Measurements from ENCODE around the gene ARL3.
"Not testable (repeated sequence)": the region's sequence is repeated elsewhere in the genome, so short reads cannot be mapped to it uniquely, and the experiment has no call there.

The ARL3 gene

DNA sequence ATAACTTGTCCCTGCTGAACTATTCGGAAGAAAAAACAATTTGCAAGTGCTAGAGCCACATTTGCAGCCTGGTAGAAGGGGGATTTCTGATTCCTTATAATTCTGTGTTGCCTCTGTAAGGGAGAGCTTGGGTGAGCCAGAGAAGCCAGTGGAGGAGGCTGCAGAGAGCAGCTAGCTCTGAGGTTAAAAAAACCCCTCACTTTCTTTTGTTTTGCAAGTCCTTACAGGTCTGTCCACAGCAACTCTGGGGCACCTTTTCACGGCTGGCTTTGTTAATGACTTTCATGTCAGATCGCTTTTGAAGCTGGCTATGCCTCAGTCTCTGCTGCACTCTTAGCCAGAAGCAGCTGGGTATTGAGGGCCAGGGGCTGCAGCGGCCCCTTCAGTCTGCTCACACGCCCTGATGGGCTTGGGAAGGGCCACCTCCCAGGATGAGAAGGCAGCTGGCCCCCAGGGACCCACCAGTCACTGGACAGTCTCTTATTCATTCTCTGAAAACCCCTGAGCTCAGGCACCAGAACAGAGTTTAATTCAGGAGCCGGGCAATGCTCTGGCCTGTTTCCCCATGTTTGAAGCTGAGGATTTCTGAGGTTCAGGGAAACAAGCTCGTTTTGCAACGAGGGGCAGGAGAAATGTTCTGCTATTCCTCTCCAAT, 39.1 kb downstream of the ARL3 start:
- FAIRE-seq (no peak), DNase-seq (ENCODE audit: insufficient read length, low spot score) (no peak)

DNA sequence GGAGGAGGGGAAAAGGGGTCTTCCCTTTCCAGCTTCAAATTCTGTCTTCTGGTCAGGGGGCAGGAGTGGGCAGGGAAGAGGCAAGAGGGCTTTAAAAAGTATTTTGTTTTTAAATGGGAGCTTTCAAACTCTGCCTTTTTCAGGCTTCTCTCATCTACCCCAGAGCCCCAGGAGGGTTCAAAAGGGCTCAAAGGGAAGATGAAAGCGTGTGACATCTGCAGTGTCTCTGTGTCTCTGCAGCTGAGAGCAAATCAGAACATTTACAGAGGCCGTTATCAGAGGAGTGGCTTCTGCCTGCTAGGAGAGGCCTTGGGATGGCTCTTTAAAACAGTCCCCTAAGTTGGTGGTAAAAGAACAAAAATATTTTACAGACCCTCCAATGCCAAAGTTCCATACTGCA, 39.6 kb downstream of the ARL3 start:
- FAIRE-seq, result no peak
- no peak for DNase-seq (ENCODE audit: insufficient read length, low spot score)

DNA sequence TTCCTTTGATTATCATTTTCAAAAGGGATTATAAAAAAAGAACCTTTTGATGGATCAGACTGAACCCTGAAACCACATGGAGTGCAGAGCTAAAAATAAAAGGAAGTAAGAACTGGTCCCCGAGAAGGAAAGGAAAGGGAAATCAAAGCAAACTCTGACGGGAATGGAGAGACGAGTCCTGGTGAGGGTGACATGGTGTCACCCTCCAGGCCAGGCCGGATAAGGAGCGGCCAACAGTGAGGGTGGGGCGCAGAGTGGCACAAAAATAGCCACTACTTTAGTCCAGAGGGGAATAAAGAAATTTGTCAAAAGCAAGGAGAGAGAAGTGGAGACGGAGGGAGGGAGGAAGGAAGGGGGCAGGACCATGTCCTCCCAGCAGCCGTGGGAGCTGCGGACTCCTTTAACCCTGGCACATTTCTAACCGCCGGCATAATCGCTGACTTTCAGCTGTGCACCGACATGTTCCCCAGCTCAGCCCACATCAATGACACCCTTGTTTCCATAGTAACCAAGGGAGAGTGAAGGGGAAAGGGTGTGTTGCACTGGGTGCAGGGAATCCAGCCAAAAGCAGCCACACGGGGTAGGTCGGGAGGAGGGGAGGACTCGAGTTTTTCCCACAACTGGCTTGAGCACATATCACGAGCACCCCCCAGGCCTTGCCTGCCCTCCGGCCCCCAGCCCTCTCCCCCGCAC, 40.2 kb downstream of the ARL3 start:
- no peak for DNase-seq (ENCODE audit: insufficient read length, low spot score)
- FAIRE-seq, result no peak

DNA sequence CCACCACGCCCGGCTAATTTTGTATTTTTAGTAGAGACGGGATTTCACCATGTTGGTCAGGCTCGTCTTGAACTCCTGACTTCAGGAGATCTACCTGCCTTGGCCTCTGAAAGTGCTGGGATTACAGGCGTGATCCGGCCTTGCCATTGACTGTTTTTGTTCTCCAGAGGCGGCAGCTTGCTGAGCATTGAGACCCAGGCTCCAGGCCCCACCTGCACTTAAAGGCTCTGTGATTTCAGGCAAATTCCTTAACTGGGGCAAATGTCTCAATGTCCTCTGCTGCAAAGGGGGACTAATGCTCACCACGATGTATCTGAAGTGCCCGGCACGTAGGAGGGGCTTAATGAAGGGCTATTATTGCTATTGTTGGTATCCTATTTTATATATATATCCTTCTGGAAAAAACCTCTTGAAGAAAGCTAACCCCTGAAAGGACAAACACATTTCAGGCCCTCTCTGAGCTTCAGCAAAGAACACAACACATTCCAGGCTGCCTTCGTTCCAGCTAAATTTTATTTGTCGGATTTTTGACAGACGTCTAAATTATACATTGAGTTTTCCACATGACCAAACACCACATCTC, 40.9 kb downstream of the ARL3 start:
- DNase-seq (ENCODE audit: insufficient read length, low spot score) (no peak), FAIRE-seq (no peak)

DNA sequence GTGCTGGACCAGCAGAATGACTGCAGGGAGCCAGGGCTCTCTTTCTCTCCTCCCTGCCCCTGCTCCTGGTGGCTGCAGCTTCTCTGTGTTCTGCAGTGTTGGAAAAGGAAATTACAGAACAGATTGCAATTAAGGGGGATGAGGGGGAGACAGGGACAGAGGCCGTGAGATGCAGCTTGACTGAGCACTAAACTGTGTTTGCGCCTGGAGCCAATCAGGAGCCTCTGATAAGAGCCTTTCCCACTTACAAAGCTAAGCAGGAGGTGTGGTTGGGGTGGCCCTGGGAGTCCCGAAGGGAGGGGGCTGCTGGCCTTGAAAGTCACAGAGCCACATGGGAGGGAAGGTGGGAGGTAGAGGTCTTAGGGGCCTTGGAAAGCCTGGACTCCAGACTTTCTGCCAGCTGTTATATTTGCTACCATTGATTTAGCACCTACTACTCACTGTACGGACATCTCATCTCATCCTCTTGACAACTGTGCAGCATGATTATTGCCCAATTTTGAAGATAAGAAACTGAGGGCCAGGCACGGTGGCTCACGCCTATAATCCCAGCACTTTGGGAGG, 43.2 kb downstream of the ARL3 start:
- no peak for DNase-seq (ENCODE audit: insufficient read length, low spot score)
- no peak for FAIRE-seq

- FAIRE-seq (no peak), DNase-seq (ENCODE audit: insufficient read length, low spot score) (no peak)
Observed at GRCh38 chr10:102670065-102670670, 44.0 kb downstream of the ARL3 start.

DNA sequence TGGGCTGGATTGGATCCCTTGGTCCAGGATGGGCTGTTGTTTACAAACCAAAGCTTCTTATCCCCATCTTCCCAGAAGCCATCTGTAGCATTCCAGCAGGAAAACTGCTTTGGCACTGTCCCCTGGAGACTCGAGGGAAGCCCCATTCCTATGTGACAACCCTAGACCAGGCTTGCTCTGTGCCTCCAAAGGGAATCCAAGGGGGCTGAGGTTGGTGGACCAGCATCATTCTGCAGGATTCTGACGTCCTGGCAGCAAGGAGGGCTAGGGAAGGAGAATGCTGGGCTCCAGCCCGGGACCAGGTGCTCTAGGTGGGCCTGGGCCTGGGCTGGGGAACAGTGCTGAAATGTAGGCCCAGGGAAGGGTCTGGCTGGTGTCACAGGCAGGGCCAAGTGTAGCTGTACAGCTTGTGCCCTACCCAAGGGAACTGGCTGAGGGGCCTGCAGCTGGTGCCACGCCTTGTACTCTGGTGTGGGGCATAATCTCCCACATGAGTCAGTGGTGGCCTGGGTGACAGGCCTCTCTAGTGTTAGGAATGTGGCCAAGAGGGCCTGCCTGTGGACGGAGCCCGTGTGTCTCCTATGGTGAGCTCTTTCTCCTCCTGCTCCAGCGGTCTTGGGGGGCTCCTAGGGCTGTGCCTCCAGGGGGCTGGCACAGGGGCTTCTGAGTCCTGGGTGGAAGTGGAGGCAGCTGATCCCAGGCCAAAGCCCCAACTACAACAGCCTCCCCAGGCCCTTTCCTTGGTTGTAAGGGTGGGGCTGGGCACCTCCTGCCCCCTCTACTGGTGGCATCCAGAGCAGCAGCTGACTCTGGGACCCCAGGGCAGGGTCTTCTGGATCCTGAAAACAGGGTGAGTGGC, 44.8 kb downstream of the ARL3 start:
- DNase-seq (ENCODE audit: insufficient read length, low spot score) (no peak), FAIRE-seq (no peak)

- FAIRE-seq, result no peak
- no peak for DNase-seq (ENCODE audit: insufficient read length, low spot score)
Observed at GRCh38 chr10:102668326-102669107, 45.7 kb downstream of the ARL3 start.

GRCh38 chr10:102667411-102667810, 46.8 kb downstream of the ARL3 start:
- DNase-seq (ENCODE audit: insufficient read length, low spot score); FAIRE-seq: not testable (repeated sequence)

DNA sequence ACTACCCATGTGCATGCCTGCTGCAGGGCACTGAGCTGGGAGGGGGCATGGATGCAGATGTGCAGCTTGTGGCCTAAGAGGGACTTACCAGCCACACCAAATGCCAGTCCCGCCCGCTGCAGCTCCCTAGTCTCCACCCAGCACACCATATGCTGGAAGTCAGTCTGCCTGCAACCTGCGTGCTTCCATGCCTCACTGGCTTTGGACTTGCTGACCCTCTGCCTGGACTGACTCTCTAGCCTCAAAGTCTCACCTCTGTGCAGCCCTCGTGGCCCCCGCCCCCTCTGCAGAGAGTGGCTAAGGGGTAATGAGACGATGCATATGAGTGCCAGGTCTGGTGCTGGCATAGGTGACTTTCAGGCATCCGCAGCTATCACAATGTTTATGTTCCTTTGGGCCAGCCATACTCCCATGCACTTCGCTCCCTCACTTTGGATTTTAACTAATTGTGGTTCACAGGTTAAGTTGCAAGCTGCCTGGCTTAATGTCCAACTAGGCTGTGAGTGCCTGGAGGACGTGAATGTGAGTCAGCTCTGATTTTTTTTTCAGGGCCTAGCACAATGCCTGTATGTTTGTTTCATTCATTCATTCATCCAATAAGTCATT, 48.2 kb downstream of the ARL3 start:
- DNase-seq (ENCODE audit: insufficient read length, low spot score) (no peak), FAIRE-seq (no peak)

- no peak for DNase-seq (ENCODE audit: insufficient read length, low spot score)
- no peak for FAIRE-seq
Observed at GRCh38 chr10:102661658-102662028, 52.6 kb downstream of the ARL3 start.

DNA sequence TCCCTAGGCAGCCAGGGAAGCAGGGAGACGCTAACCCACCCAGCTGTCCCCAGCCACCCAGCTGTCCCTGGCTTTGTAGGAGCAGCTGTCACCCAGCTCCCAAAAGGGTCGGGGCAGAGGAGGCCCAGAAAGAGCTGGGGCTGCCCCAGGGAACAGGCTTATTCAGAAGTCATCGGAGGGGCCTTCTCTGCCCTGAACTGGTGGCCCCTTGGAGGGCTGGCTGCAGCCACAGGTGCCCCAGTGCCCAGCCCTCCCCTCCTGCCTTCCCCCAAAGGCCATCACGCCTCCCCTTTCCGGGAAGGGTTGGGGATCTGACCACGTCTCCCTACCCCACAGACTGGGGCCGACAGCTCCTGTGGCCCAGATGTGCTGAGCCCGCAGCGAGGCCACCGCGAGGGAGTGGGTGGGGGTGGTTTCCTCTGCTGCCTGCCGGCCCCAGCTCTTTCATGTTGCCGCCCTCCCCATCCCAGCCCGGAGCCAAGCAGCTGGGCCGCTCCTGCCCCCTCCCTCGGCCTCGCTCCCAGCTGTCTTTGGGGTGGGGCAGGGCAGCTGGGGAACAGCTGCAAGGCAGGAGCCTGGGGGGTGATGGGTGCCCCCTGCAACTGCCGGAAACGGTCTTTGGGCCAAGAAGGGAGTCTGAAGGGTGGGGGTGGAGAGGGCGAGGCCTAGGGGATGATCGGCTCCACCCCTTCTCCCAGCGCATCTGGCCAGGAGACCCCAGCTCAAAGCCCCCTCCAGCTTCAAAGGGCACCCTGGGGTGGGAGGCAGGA, 53.1 kb downstream of the ARL3 start:
- DNase-seq (ENCODE audit: insufficient read length, low spot score), result peak; percentile 93
- peak; percentile 95 for FAIRE-seq

- FAIRE-seq, result no peak
Observed at GRCh38 chr10:102658802-102659201, 55.4 kb downstream of the ARL3 start.

DNA sequence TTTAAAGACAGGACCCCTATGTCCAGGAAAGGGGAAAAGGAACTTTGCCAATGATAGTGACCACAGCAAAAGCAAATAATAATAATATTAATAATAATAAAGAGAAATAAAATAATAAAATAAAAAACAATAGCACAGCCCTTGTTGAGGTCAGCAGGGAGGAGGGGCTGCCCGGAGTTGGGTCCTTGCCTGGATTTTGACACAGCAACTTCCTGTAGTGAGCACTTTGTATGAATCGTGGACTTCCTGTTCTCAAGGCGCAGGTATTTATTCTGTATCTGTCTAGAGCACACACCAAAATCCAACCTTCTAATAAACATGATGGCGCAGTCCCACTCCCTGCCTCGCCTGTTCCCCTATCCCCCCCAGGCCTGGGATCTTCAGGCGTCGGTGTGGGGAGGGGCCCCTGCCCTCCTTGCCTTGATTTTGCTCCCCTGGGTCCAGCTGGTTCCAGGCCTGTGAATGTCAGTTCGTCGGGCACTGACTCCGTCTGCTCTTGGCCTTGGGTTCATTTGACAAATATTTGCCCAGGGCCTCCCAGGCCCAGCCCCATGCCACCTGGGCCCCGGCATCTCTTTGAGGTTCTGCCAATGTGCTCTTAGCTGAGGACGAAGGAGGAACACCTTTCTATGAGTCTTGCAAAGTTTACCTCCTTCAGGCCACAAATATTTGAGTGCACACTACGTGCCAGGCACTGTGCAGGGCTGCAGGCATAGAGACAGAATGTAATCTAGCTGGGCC, 56.0 kb downstream of the ARL3 start:
- DNase-seq (ENCODE audit: insufficient read length, low spot score), result no peak
- FAIRE-seq, result no peak

More at GRCh38 chr10:102658802-102659201, 55.4 kb downstream of the ARL3 start:
- DNase-seq (ENCODE audit: insufficient read length, low spot score), result no peak

GRCh38 chr10:102657451-102657850, 56.7 kb downstream of the ARL3 start:
- DNase-seq (ENCODE audit: insufficient read length, low spot score), result no peak
- FAIRE-seq, result no peak

DNA sequence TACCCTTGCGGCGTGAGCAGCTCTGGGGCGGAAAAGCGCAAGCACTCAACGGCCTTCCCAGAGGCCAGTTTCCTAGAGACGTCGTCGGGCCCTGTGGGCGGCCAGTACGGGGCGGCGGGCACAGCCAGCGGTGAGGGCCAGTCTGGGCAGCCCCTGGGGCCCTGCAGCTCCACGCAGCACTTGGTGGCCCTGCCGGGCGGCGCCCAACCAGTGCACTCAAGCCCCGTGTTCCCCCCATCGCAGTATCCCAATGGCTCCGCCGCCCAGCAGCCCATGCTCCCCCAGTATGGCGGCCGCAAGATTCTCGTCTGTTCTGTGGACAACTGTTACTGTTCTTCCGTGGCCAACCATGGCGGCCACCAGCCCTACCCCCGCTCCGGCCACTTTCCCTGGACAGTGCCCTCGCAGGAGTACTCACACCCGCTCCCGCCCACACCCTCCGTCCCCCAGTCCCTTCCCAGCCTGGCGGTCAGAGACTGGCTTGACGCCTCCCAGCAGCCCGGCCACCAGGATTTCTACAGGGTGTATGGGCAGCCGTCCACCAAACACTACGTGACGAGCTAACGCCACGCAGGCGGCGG, 57.3 kb downstream of the ARL3 start:
- no peak for FAIRE-seq
- DNase-seq (ENCODE audit: insufficient read length, low spot score), result no peak

- FAIRE-seq (no peak), DNase-seq (ENCODE audit: insufficient read length, low spot score) (no peak)
Observed at GRCh38 chr10:102656026-102656425, 58.2 kb downstream of the ARL3 start.

DNA sequence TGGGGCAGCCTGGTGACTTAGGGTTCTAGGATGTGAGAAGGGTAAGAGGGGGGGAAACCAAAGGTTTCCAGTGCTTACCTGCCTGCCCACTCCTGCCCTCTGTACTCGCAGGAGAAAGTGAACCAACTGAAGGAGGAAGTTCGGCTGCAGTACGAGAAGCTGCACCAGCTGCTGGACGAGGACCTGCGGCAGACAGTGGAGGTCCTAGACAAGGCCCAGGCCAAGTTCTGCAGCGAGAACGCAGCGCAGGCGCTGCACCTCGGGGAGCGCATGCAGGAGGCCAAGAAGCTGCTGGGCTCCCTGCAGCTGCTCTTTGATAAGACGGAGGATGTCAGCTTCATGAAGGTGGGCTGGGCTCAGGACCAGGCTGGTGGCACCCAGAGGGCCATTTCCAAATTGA, 59.2 kb downstream of the ARL3 start:
- FAIRE-seq (no peak), DNase-seq (ENCODE audit: insufficient read length, low spot score) (no peak)

Measured in GM19239 (cell line).